22Rv1 (cell line): ENCODE measurements around the gene CRADD.

ENCODE experiments used
- H3K27ac ChIP-seq: fragments of 450-650 bp; 2 replicates; pipeline ENCODE4 v1.5.1; 2017
- CTCF ChIP-seq: fragments of 450-650 bp; IDR thresholded peaks from 2 replicates; pipeline ENCODE4 v1.5.1; 2017; ENCODE audit warnings: mild to moderate bottlenecking
- ZFX ChIP-seq: fragments of 450-650 bp; IDR thresholded peaks from 2 replicates; pipeline ENCODE4 v1.6.1; 2017; ENCODE audit warnings: antibody characterized with exemption, borderline replicate concordance

Gene CRADD

GRCh38 chr12:93823616-93824391 is 146.6 kb downstream of the CRADD start:
- H3K27ac ChIP-seq = no peak overlapping the region
- TF ChIP-seq CTCF (no peak), ZFX (no peak)

- TF ChIP-seq CTCF = no peak
- TF ChIP-seq ZFX = no peak
Observed at GRCh38 chr12:93824514-93825500, 147.6 kb downstream of the CRADD start.

GRCh38 chr12:93825501-93825888 is 148.3 kb downstream of the CRADD start:
- H3K27ac ChIP-seq = no peak overlapping the region
- TF ChIP-seq ZFX = no peak
- no peak for TF ChIP-seq CTCF

More at GRCh38 chr12:93824514-93825500, 147.6 kb downstream of the CRADD start:
- no peak overlapping the region for H3K27ac ChIP-seq

- TF ChIP-seq ZFX (no peak), CTCF (no peak)
- no peak overlapping the region for H3K27ac ChIP-seq
Observed at GRCh38 chr12:93825931-93826555, 148.9 kb downstream of the CRADD start.

GRCh38 chr12:93827179-93827578 is 150.0 kb downstream of the CRADD start:
- H3K27ac ChIP-seq = no peak overlapping the region
- no peak for TF ChIP-seq ZFX
- TF ChIP-seq CTCF = no peak

- H3K27ac ChIP-seq = no peak overlapping the region
- TF ChIP-seq CTCF = no peak
- TF ChIP-seq ZFX = no peak
Observed at GRCh38 chr12:93827669-93828068, 150.5 kb downstream of the CRADD start.
